Osteoblast (primary cell): ENCODE measurements around the gene RNF17. TPM values are rescaled to one million over a fixed set of nuclear protein-coding genes. Genes with fewer than 3 reads are reported as not detected.
A peak's percentile ranks its signal among the peaks of the same experiment; 100 is the strongest.

ENCODE experiments used
- DNase-seq: peaks from one replicate; pipeline ENCODE4 v3.0.0; 2011; ENCODE audit warnings: low spot score, mixed read lengths; ENCODE audit not compliant: insufficient read length; ENCODE audit errors: missing footprints
- H2AFZ ChIP-seq: 2 replicates; pipeline ENCODE4 v1.6.0; 2011; ENCODE audit warnings: mild to moderate bottlenecking, low read length
- H3K27ac ChIP-seq: 2 replicates; pipeline ENCODE4 v1.5.1; 2011; ENCODE audit warnings: mild to moderate bottlenecking, low read depth, low read length, moderate library complexity
- H3K27me3 ChIP-seq: 2 replicates; pipeline ENCODE4 v1.6.0; 2012; ENCODE audit warnings: mild to moderate bottlenecking, control low read depth, inconsistent platforms, low read length, moderate library complexity; ENCODE audit not compliant: insufficient read depth
- H3K36me3 ChIP-seq: 2 replicates; pipeline ENCODE4 v1.5.1; 2011; ENCODE audit warnings: mild to moderate bottlenecking, low read length, control low read depth, moderate library complexity; ENCODE audit not compliant: insufficient read depth
- H3K4me1 ChIP-seq: 2 replicates; pipeline ENCODE4 v1.5.1; 2011; ENCODE audit warnings: mild to moderate bottlenecking, low read length, control low read depth, moderate library complexity; ENCODE audit not compliant: insufficient read depth
- H3K4me2 ChIP-seq: 2 replicates; pipeline ENCODE4 v1.6.0; 2011; ENCODE audit warnings: mild to moderate bottlenecking, low read length; ENCODE audit not compliant: insufficient read depth
- H3K4me3 ChIP-seq: fragments of 200-600 bp; sonication (generic); 3 replicates; pipeline ENCODE4 v1.5.1; 2012; ENCODE audit warnings: mild to moderate bottlenecking, low read length, inconsistent platforms; ENCODE audit not compliant: insufficient read depth
- H3K79me2 ChIP-seq: 2 replicates; pipeline ENCODE4 v1.6.0; 2012; ENCODE audit warnings: mild to moderate bottlenecking, low read length, control low read depth, inconsistent platforms; ENCODE audit not compliant: insufficient read depth
- H3K9me3 ChIP-seq: 2 replicates; pipeline ENCODE4 v1.5.1; 2011; ENCODE audit warnings: low read depth, low read length, control low read depth
- H4K20me1 ChIP-seq: 2 replicates; pipeline ENCODE4 v1.6.0; 2012; ENCODE audit warnings: mild to moderate bottlenecking, low read length, control low read depth; ENCODE audit not compliant: insufficient read depth
- total RNA-seq: library from RNA; depleted of rRNA; stranded (reverse); fragments of >200 nt; gene quantifications from 2 replicates; pipeline ENCODE4 v1.2.3, GENCODE V29; 2012
- TF ChIP-seq, protein P1 (sequence below): IDR thresholded peaks from 2 replicates; pipeline ENCODE4 v1.5.1; 2011; ENCODE audit warnings: mild to moderate bottlenecking, low read depth, low read length, moderate library complexity; ENCODE audit errors: extremely low read depth

The RNF17 gene
- total RNA-seq, 1 donor: not detected

DNA sequence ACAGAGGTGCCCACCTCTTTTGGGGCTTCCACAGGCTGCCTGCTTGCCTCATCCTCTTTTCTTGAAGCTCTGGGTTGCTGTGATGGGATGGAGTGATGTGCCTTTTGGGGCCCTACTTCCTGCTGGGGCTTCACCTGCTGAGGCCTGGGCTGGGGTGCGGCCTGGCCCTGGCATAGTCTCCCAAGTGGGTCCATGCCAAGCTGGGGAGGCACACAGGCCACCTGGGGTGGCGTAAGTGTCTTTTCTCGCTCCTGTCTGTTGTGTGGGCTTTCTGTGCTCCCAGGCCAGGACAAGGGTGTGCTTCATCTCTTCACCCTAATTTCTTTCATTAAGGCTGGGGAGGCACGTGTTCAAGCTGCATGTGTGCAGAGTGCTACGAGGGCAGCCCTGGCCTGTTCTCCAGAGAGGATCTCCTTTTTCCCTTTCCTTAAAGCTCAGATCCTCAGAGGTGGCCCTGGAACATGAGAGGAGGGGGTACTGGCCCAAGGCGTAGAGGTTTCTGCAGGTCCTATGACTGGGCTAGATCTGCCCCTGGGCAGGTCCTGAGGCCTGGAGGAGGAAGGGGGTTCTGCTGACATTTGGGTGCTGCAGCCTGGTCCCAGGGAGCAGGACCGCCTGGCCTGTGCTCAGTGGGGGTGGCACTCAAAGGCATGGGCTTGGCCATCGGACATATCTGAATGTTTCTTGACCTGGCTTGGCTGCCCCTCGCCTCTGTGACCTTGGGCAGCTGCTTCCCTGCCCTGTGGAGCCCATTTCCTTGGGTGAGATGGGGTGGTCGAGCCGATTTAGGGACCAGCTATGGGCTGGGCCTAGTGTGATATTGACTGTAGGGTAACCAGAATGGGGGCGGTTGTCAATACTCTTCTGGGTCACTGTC, 23.7 kb upstream of the RNF17 start:
- DNase-seq: no peak
- no peaks in the 10 kb centered on the region for H3K36me3 ChIP-seq
- H3K4me2 ChIP-seq: no peak overlapping the region
- no peak overlapping the region for H2AFZ ChIP-seq
- no peak overlapping the region for H3K27ac ChIP-seq
- no peaks in the 10 kb centered on the region for H4K20me1 ChIP-seq
- no peaks in the 10 kb centered on the region for H3K79me2 ChIP-seq
- no peaks in the 10 kb centered on the region for H3K9me3 ChIP-seq
- no peak overlapping the region for H3K4me3 ChIP-seq
- H3K4me1 ChIP-seq: no peaks in the 10 kb centered on the region
- H3K27me3 ChIP-seq: peaks cover 2% of the 10 kb centered on the region
- TF ChIP-seq, protein P1, sequence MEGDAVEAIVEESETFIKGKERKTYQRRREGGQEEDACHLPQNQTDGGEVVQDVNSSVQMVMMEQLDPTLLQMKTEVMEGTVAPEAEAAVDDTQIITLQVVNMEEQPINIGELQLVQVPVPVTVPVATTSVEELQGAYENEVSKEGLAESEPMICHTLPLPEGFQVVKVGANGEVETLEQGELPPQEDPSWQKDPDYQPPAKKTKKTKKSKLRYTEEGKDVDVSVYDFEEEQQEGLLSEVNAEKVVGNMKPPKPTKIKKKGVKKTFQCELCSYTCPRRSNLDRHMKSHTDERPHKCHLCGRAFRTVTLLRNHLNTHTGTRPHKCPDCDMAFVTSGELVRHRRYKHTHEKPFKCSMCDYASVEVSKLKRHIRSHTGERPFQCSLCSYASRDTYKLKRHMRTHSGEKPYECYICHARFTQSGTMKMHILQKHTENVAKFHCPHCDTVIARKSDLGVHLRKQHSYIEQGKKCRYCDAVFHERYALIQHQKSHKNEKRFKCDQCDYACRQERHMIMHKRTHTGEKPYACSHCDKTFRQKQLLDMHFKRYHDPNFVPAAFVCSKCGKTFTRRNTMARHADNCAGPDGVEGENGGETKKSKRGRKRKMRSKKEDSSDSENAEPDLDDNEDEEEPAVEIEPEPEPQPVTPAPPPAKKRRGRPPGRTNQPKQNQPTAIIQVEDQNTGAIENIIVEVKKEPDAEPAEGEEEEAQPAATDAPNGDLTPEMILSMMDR: no peak

DNA sequence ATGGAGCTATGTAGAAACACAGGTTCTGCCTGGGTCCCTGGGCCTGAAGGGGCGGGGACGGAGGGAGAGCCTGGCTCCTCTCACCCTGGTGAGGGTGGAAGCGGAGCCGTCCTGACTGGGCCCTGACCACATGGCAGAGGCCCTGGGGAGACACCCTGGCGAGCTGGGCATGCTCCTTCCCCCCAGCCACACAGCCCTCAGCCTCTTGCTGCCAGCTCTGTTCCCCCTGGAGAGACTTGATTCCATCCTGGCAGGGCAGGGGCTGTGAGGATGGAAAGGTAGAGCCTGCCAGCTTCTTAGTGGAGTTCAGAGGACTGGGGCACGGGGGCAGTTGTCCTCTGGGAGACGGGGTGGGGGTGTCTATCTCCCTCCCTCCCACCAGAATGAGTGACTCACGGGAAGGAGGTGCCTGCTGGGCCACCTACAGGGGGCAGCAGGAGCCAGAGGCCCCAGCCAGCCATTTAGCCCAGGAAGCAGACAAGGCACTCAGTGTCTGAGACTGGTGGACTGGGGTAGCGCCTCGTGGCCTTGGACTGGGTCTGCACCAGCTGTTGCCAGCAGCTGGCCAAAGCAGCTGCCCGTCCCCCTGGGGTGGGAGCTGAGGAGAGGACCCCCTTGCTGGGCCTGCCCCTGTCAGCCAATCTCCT, 22.8 kb upstream of the RNF17 start:
- Histone ChIP-seq H3K4me2 (no peak overlapping the region), H3K4me3 (no peak overlapping the region), H3K27me3 (peaks cover 2% of the 10 kb centered on the region), H3K4me1 (no peaks in the 10 kb centered on the region), H3K36me3 (no peaks in the 10 kb centered on the region), H3K9me3 (no peaks in the 10 kb centered on the region), H3K27ac (no peak overlapping the region), H3K79me2 (no peaks in the 10 kb centered on the region), H4K20me1 (no peaks in the 10 kb centered on the region), H2AFZ (no peak overlapping the region)
- peak; percentile 83 for DNase-seq
- TF ChIP-seq, protein P1: peak; percentile 27

DNA sequence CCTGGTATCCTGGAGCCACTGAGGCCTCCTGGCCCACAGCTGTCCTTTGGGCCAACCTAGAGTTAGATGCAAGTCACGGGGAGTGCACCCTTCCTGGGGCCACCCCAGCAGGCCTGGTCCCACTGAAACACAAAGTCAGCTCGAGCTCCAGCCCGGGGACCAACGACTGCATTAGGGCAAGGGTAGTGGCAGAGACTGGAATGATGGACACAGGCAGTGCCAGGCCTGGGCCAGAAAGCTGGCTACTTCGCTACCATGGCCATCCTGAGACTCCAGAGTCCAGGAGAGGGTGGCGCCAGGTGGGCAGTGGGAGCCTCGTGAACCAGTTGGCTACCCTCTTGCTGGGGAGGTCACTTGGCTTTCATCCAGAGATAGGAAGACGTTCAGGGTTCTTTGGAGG, 22.2 kb upstream of the RNF17 start:
- DNase-seq: no peak
- H2AFZ ChIP-seq: no peak overlapping the region
- no peaks in the 10 kb centered on the region for H3K9me3 ChIP-seq
- H3K27me3 ChIP-seq: peaks cover 5% of the 10 kb centered on the region
- H3K4me2 ChIP-seq: no peak overlapping the region
- H3K4me1 ChIP-seq: no peaks in the 10 kb centered on the region
- H3K36me3 ChIP-seq: no peaks in the 10 kb centered on the region
- no peak overlapping the region for H3K4me3 ChIP-seq
- no peak overlapping the region for H3K27ac ChIP-seq
- TF ChIP-seq, protein P1: no peak
- H3K79me2 ChIP-seq: no peaks in the 10 kb centered on the region
- no peaks in the 10 kb centered on the region for H4K20me1 ChIP-seq

DNA sequence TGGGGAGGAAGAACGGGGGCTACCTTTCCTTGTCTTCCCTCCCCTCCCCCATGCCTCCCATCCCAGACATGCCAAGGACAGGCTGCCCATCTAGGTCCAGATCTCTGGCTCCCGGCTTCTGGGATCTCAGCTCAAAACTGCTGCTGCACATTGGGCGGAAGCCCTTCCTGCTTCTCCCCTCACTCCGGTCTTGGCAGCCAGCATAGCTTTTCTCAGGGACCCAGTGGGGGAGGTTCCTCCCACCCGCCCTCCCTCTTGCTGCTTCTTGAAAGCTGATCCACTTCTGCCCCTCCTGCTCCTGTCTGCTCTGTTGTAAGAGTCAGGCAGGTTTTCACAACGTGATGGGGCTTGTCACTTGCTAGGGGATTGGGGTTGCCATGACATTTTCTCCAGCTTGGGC, 21.7 kb upstream of the RNF17 start:
- no peak for DNase-seq
- Histone ChIP-seq H3K4me2 (no peak overlapping the region), H3K79me2 (no peaks in the 10 kb centered on the region), H3K36me3 (no peaks in the 10 kb centered on the region), H3K9me3 (no peaks in the 10 kb centered on the region), H3K4me1 (no peaks in the 10 kb centered on the region), H2AFZ (no peak overlapping the region), H4K20me1 (no peaks in the 10 kb centered on the region), H3K27me3 (peaks cover 9% of the 10 kb centered on the region), H3K4me3 (no peak overlapping the region), H3K27ac (no peak overlapping the region)
- TF ChIP-seq, protein P1: no peak
